ENCODE data around the gene PRSS33. TPM values are rescaled to one million over a fixed set of nuclear protein-coding genes. Genes with fewer than 3 reads are reported as not detected.

PRSS33 gene
- total RNA-seq, 1 donor from 2014 or later: not detected

GRCh38 chr16:2833776-2834175, 46.4 kb upstream of the PRSS33 start:
- Mint-ChIP-seq H3K4me1 (no peaks in the 10 kb centered on the region), H3K36me3 (ENCODE audit: low read depth) (no peaks in the 10 kb centered on the region), H3K4me3 (no peak overlapping the region), H3K27me3 (peaks cover 46% of the 10 kb centered on the region), H3K9me3 (no peaks in the 10 kb centered on the region), H3K27ac (no peak overlapping the region)
- ATAC-seq (ENCODE audit: low read depth): no peak
- no peak for DNase-seq
- ChIA-PET CTCF (no interaction called here), POLR2A (no interaction called here)
- intact Hi-C loops (cut with micrococcal nuclease): no loop called here
- no peak for TF ChIP-seq CTCF (IDR thresholded peaks at IDR 0.05)

DNA sequence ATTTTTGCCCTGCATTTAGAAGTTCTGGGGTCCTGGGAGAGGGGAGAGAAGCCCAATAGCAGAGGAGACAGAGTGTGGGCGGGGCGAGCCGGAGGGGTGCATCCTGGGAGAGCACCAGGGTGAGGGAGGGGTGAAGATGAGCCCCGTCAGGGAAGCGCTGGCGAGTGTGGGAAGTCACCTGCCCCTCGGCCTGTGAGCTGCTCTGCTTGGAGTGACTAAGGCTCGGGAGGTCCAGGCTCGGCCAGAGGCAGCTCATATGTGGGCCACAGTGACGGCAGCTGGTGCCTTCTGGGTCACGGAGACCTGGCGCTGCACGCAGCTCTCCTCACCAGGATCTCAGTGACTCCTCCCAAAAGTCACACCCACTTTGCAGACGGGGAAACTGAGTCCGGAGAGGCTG, 43.8 kb upstream of the PRSS33 start:
- Mint-ChIP-seq H3K9me3 (no peaks in the 10 kb centered on the region), H3K4me3 (no peak overlapping the region), H3K36me3 (ENCODE audit: low read depth) (no peaks in the 10 kb centered on the region), H3K27me3 (peaks cover 29% of the 10 kb centered on the region), H3K4me1 (no peaks in the 10 kb centered on the region), H3K27ac (no peak overlapping the region)
- ChIA-PET CTCF (no interaction called here), POLR2A (no interaction called here)
- intact Hi-C loops (cut with micrococcal nuclease): no loop called here
- TF ChIP-seq CTCF (IDR thresholded peaks at IDR 0.05): no peak
- DNase-seq (no peak), ATAC-seq (ENCODE audit: low read depth) (no peak)

DNA sequence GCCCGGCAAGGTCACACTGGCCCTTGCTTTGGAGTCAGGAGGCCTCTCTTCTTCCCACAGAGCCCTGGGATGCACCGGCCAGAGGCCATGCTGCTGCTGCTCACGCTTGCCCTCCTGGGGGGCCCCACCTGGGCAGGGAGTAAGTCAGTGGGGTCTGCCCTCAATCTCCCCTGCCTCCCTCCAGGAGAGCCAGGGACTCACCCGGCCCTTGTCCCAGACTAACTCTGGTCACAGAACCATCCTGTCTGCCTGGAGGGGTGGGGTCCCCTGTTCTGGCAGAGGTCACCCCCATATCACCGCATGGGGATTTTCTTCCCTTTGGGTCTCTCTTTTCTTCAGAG, 43.0 kb upstream of the PRSS33 start:
- Mint-ChIP-seq H3K27me3 (peaks cover 21% of the 10 kb centered on the region), H3K9me3 (no peaks in the 10 kb centered on the region), H3K27ac (no peak overlapping the region), H3K36me3 (ENCODE audit: low read depth) (no peaks in the 10 kb centered on the region), H3K4me1 (no peaks in the 10 kb centered on the region), H3K4me3 (no peak overlapping the region)
- no peak for ATAC-seq (ENCODE audit: low read depth)
- intact Hi-C loops (cut with micrococcal nuclease): no loop called here
- POLR2A ChIA-PET: no interaction called here
- no peak for DNase-seq
- CTCF ChIA-PET: no interaction called here
- TF ChIP-seq CTCF (IDR thresholded peaks at IDR 0.05): no peak

DNA sequence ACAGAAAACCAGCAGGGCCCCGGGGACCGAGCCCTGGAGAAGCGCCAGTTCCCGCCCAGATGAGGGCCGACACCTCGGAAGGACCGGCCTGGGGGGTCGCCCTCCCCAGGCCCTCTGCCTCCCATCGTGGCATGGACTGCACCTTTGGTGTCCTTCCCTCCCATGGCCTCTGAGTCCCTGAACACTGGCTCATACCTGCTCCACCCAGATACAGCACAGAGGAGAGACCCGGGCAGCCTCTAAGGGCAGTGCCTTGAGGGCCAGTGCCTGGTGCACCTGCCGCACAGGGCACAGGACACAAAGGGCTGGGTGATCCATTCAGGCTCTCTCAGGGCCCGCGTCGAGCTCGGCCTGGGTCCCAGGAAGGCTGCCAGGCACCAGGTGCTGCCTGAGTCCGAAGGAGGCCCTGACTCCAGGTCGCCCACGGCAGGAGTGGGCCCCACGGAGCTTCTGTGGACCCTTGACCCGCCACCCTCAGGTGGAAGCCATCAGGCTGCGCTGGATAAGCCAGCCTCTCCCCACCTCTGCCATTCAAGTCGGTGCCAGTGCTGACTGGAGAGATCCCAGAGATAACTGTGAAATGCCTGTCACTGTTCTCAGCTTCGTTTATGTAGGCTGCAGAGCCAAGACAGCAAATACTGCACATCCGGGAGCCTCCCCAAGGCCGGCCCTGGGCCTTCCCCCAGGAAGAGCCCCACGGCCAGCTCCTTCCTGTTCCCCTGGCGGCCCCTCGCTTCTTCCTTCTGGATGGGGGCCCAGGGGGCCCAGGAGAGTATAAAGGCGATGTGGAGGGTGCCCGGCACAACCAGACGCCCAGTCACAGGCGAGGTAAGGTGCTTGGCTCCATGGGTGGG, 42.4 kb upstream of the PRSS33 start, which contains the start of gene ZG16B:
TSS of gene ZG16B (plus strand) at position 803 of the 854 bp plus-strand sequence. CDS start 139 bp downstream, outside the sequence.
- POLR2A ChIA-PET: no interaction called here
- intact Hi-C loops (cut with micrococcal nuclease): no loop called here
- CTCF ChIA-PET: no interaction called here
- ATAC-seq (ENCODE audit: low read depth) (no peak), DNase-seq (no peak)
- Mint-ChIP-seq H3K9me3 (no peaks in the 10 kb centered on the region), H3K27ac (no peak within 1 kb of the TSS), H3K36me3 (ENCODE audit: low read depth) (no peaks in the 10 kb centered on the region), H3K4me3 (no peak within 1 kb of the TSS), H3K4me1 (no peaks in the 10 kb centered on the region), H3K27me3 (peaks cover 20% of the 10 kb centered on the region)
- no peak for TF ChIP-seq CTCF (IDR thresholded peaks at IDR 0.05)

GRCh38 chr16:2828876-2829430, 41.6 kb upstream of the PRSS33 start:
- Mint-ChIP-seq H3K27me3 (peaks cover 18% of the 10 kb centered on the region), H3K4me1 (no peaks in the 10 kb centered on the region), H3K27ac (no peak overlapping the region), H3K36me3 (ENCODE audit: low read depth) (no peaks in the 10 kb centered on the region), H3K9me3 (no peaks in the 10 kb centered on the region), H3K4me3 (no peak overlapping the region)
- intact Hi-C loops (cut with micrococcal nuclease): no loop called here
- ChIA-PET POLR2A (no interaction called here), CTCF (no interaction called here)
- no peak for ATAC-seq (ENCODE audit: low read depth)
- DNase-seq: no peak
- TF ChIP-seq CTCF (IDR thresholded peaks at IDR 0.05): no peak

Data from activated B cell treated with CpG ODN at 0.5 μM for 24 hours (primary cell).